ENCODE results near the gene CDC42EP4.
"Not testable (repeated sequence)": the region's sequence is repeated elsewhere in the genome, so short reads cannot be mapped to it uniquely, and the experiment has no call there.

The CDC42EP4 gene

GRCh38 chr17:73309727-73310596, 1.8 kb downstream of the CDC42EP4 start:
- H4K20me1 ChIP-seq (ENCODE audit: insufficient read depth, low read length, poor library complexity, severe bottlenecking): no peaks in the 10 kb centered on the region
- no peaks in the 10 kb centered on the region for H3K9me2 ChIP-seq (replicated peaks; ENCODE audit: low read depth, low read length)
- peak overlapping the region; percentile 73 for H3K9ac ChIP-seq (ENCODE audit: low read depth, low read length, poor library complexity, severe bottlenecking)
- H3F3A ChIP-seq (ENCODE audit: low read depth): no peaks in the 10 kb centered on the region
- peaks cover 28% of the 10 kb centered on the region for H3K27me3 ChIP-seq (ENCODE audit: insufficient read depth, low read length, poor library complexity, severe bottlenecking)
- H3K79me2 ChIP-seq (ENCODE audit: insufficient read depth, low read length): no peaks in the 10 kb centered on the region
- no peaks in the 10 kb centered on the region for H3K9me3 ChIP-seq (ENCODE audit: insufficient read depth, low read depth, low read length)
- peaks cover 21% of the 10 kb centered on the region for H3K4me1 ChIP-seq (ENCODE audit: insufficient read depth, low read length, poor library complexity, severe bottlenecking)
- H3K36me3 ChIP-seq (ENCODE audit: insufficient read depth, low read length): no peaks in the 10 kb centered on the region
- peak overlapping the region; percentile 97 for H2AFZ ChIP-seq (ENCODE audit: low read length)
- H3K4me3 ChIP-seq (ENCODE audit: low read length, poor library complexity, severe bottlenecking): peak overlapping the region; percentile 73
- H3K4me2 ChIP-seq (ENCODE audit: low read depth, low read length, poor library complexity, severe bottlenecking): peak overlapping the region; percentile 96
- TF ChIP-seq CTCF (conservative IDR thresholded peaks at IDR 0.05; ENCODE audit: low read length) (no peak), EZH2phosphoT487 (IDR thresholded peaks at IDR 0.05; ENCODE audit: borderline replicate concordance) (no peak)

GRCh38 chr17:73308959-73309358, 2.8 kb downstream of the CDC42EP4 start:
- not testable (repeated sequence) for H4K20me1 ChIP-seq (ENCODE audit: insufficient read depth, low read length, poor library complexity, severe bottlenecking); H3K9ac ChIP-seq (ENCODE audit: low read depth, low read length, poor library complexity, severe bottlenecking); H3K4me2 ChIP-seq (ENCODE audit: low read depth, low read length, poor library complexity, severe bottlenecking); H2AFZ ChIP-seq (ENCODE audit: low read length); H3K9me3 ChIP-seq (ENCODE audit: insufficient read depth, low read depth, low read length); H3K79me2 ChIP-seq (ENCODE audit: insufficient read depth, low read length); H3F3A ChIP-seq (ENCODE audit: low read depth); H3K9me2 ChIP-seq (replicated peaks; ENCODE audit: low read depth, low read length); H3K4me3 ChIP-seq (ENCODE audit: low read length, poor library complexity, severe bottlenecking); H3K36me3 ChIP-seq (ENCODE audit: insufficient read depth, low read length)
- Histone ChIP-seq H3K27me3 (ENCODE audit: insufficient read depth, low read length, poor library complexity, severe bottlenecking) (peaks cover 28% of the 10 kb centered on the region), H3K4me1 (ENCODE audit: insufficient read depth, low read length, poor library complexity, severe bottlenecking) (peaks cover 21% of the 10 kb centered on the region)

- no peaks in the 10 kb centered on the region for H4K20me1 ChIP-seq (ENCODE audit: insufficient read depth, low read length, poor library complexity, severe bottlenecking)
- H3K4me3 ChIP-seq (ENCODE audit: low read length, poor library complexity, severe bottlenecking): no peak overlapping the region
- no peaks in the 10 kb centered on the region for H3K36me3 ChIP-seq (ENCODE audit: insufficient read depth, low read length)
- no peaks in the 10 kb centered on the region for H3K9me3 ChIP-seq (ENCODE audit: insufficient read depth, low read depth, low read length)
- H3K4me2 ChIP-seq (ENCODE audit: low read depth, low read length, poor library complexity, severe bottlenecking): no peak overlapping the region
- TF ChIP-seq EZH2phosphoT487 (IDR thresholded peaks at IDR 0.05; ENCODE audit: borderline replicate concordance) (no peak), CTCF (conservative IDR thresholded peaks at IDR 0.05; ENCODE audit: low read length) (no peak)
- no peaks in the 10 kb centered on the region for H3K79me2 ChIP-seq (ENCODE audit: insufficient read depth, low read length)
- H3K4me1 ChIP-seq (ENCODE audit: insufficient read depth, low read length, poor library complexity, severe bottlenecking): peaks cover 21% of the 10 kb centered on the region
- H2AFZ ChIP-seq (ENCODE audit: low read length): no peak overlapping the region
- no peaks in the 10 kb centered on the region for H3F3A ChIP-seq (ENCODE audit: low read depth)
- no peaks in the 10 kb centered on the region for H3K9me2 ChIP-seq (replicated peaks; ENCODE audit: low read depth, low read length)
- no peak overlapping the region for H3K9ac ChIP-seq (ENCODE audit: low read depth, low read length, poor library complexity, severe bottlenecking)
- H3K27me3 ChIP-seq (ENCODE audit: insufficient read depth, low read length, poor library complexity, severe bottlenecking): peaks cover 28% of the 10 kb centered on the region
Observed at GRCh38 chr17:73308017-73308823, 3.6 kb downstream of the CDC42EP4 start.

Measured in Loucy (cell line).